ENCODE results near the gene HDAC7.

- TF ChIP-seq EZH2 (IDR thresholded peaks at IDR 0.05; ENCODE audit: insufficient read depth, low read length) (no peak), CTCF (IDR thresholded peaks at IDR 0.05; ENCODE audit: insufficient read depth, low read depth, low read length) (no peak)
Measured at GRCh38 chr12:47740606-47741339, 78.9 kb downstream of the HDAC7 start.

All from astrocyte (in vitro differentiated cells and primary cell).